GM21423 (cell line): ENCODE measurements around the gene BUB1.
"Not testable (repeated sequence)": the region's sequence is repeated elsewhere in the genome, so short reads cannot be mapped to it uniquely, and the experiment has no call there.

Source experiments
- ATAC-seq: cut with Tn5 transposase; IDR thresholded peaks from one replicate; pipeline ENCODE4 v1.9.1; 2021; ENCODE audit warnings: mild to moderate bottlenecking, moderate library complexity; ENCODE audit not compliant: unreplicated experiment

Gene BUB1

GRCh38 chr2:110605057-110605456, 72.8 kb downstream of the BUB1 start:
- ATAC-seq, result not testable (repeated sequence)

GRCh38 chr2:110603917-110604591, 73.8 kb downstream of the BUB1 start:
- ATAC-seq, result not testable (repeated sequence)

- ATAC-seq, result not testable (repeated sequence)
Observed at GRCh38 chr2:110602139-110602538, 75.7 kb downstream of the BUB1 start.

- not testable (repeated sequence) for ATAC-seq
Observed at GRCh38 chr2:110591973-110592372, 85.9 kb downstream of the BUB1 start.

GRCh38 chr2:110589677-110590330, 88.1 kb downstream of the BUB1 start:
- not testable (repeated sequence) for ATAC-seq

GRCh38 chr2:110588520-110588919, 89.3 kb downstream of the BUB1 start:
- ATAC-seq, result not testable (repeated sequence)
